Measurements from ENCODE around the gene ARHGAP33. TPM values are rescaled to one million over a fixed set of nuclear protein-coding genes. Genes with fewer than 3 reads are reported as not detected.

The ARHGAP33 gene
- total RNA-seq, 1 experiment from 2014 or later, result 39.6 TPM

DNA sequence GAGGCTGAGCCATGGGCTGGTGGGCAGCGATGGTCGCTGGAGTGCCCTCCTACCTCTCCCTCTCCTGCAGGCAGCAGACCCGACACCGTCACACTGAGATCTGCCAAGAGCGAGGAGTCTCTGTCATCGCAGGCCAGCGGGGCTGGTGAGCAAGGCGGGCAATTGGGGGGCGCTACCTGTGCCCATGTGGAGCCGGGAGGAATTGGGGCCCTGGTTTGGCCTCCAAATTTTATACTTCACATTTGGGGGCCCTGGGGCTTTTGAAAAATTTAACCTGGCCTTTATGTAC, 9.9 kb downstream of the ARHGAP33 start:
- no peak overlapping the region for H3K27ac ChIP-seq (ENCODE audit: low read depth, low read length, poor library complexity, severe bottlenecking)
- TF ChIP-seq, protein P1, sequence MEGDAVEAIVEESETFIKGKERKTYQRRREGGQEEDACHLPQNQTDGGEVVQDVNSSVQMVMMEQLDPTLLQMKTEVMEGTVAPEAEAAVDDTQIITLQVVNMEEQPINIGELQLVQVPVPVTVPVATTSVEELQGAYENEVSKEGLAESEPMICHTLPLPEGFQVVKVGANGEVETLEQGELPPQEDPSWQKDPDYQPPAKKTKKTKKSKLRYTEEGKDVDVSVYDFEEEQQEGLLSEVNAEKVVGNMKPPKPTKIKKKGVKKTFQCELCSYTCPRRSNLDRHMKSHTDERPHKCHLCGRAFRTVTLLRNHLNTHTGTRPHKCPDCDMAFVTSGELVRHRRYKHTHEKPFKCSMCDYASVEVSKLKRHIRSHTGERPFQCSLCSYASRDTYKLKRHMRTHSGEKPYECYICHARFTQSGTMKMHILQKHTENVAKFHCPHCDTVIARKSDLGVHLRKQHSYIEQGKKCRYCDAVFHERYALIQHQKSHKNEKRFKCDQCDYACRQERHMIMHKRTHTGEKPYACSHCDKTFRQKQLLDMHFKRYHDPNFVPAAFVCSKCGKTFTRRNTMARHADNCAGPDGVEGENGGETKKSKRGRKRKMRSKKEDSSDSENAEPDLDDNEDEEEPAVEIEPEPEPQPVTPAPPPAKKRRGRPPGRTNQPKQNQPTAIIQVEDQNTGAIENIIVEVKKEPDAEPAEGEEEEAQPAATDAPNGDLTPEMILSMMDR (conservative IDR thresholded peaks at IDR 0.05; ENCODE audit: low read depth, low read length), result no peak
- no peak for TF ChIP-seq EZH2 (IDR thresholded peaks at IDR 0.05; ENCODE audit: borderline replicate concordance, low read depth, low read length, poor library complexity, severe bottlenecking)
- no peak overlapping the region for H3K4me3 ChIP-seq (ENCODE audit: low read depth, low read length, poor library complexity, severe bottlenecking)
- POLR2A ChIA-PET (ENCODE audit: low non-redundant PET), result no interaction called here
- intact Hi-C loops (cut with micrococcal nuclease; ENCODE audit: unreplicated experiment), result no loop called here
- H3K27me3 ChIP-seq (replicated peaks; ENCODE audit: insufficient read depth, low read depth, low read length, poor library complexity), result no peaks in the 10 kb centered on the region
- no peaks in the 10 kb centered on the region for H3K4me1 ChIP-seq (ENCODE audit: insufficient read depth, low read length, poor library complexity, severe bottlenecking)
- H3K36me3 ChIP-seq (ENCODE audit: insufficient read depth, low read length, poor library complexity, severe bottlenecking), result peaks cover 14% of the 10 kb centered on the region
- no peak for DNase-seq (ENCODE audit: low spot score)
- no TSS peak for BruUV-seq (replicated peaks)
- H3K9me3 ChIP-seq (ENCODE audit: low read depth, low read length, poor library complexity, severe bottlenecking), result no peaks in the 10 kb centered on the region
- CTCF ChIA-PET, result no interaction called here

DNA sequence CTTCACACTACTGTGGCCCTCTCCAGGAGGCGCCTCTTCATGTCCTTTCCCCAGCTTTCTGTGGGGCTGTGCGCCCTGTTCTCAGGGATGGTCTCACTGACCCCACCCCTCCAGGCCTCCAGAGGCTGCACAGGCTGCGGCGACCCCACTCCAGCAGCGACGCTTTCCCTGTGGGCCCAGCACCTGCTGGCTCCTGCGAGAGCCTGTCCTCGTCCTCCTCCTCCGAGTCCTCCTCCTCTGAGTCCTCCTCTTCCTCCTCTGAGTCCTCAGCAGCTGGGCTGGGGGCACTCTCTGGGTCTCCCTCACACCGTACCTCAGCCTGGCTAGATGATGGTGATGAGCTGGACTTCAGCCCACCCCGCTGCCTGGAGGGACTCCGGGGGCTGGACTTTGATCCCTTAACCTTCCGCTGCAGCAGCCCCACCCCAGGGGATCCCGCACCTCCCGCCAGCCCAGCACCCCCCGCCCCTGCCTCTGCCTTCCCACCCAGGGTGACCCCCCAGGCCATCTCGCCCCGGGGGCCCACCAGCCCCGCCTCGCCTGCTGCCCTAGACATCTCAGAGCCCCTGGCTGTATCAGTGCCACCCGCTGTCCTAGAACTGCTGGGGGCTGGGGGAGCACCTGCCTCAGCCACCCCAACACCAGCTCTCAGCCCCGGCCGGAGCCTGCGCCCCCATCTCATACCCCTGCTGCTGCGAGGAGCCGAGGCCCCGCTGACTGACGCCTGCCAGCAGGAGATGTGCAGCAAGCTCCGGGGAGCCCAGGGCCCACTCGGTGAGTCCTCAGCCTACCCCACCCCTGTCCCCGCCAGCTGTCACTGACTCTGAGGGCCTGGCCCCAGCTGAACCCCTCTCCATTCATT, 11.2 kb downstream of the ARHGAP33 start:
- no peak for DNase-seq (ENCODE audit: low spot score)
- H3K4me3 ChIP-seq (ENCODE audit: low read depth, low read length, poor library complexity, severe bottlenecking), result no peak overlapping the region
- H3K27ac ChIP-seq (ENCODE audit: low read depth, low read length, poor library complexity, severe bottlenecking), result no peak overlapping the region
- intact Hi-C loops (cut with micrococcal nuclease; ENCODE audit: unreplicated experiment), result no loop called here
- no peaks in the 10 kb centered on the region for H3K27me3 ChIP-seq (replicated peaks; ENCODE audit: insufficient read depth, low read depth, low read length, poor library complexity)
- peaks cover 9% of the 10 kb centered on the region for H3K36me3 ChIP-seq (ENCODE audit: insufficient read depth, low read length, poor library complexity, severe bottlenecking)
- H3K9me3 ChIP-seq (ENCODE audit: low read depth, low read length, poor library complexity, severe bottlenecking), result no peaks in the 10 kb centered on the region
- ChIA-PET CTCF (interaction anchor here (0.5 kb wide), 1 partner anchor 13 kb away, joined by 3 read pairs; no protein-coding TSS in a partner anchor), POLR2A (ENCODE audit: low non-redundant PET) (interaction anchor here (0.6 kb wide), 1 partner anchor 17 kb away, joined by 11 read pairs; no protein-coding TSS in a partner anchor)
- no peaks in the 10 kb centered on the region for H3K4me1 ChIP-seq (ENCODE audit: insufficient read depth, low read length, poor library complexity, severe bottlenecking)
- TF ChIP-seq, protein P1 (conservative IDR thresholded peaks at IDR 0.05; ENCODE audit: low read depth, low read length), result no peak
- no peak for TF ChIP-seq EZH2 (IDR thresholded peaks at IDR 0.05; ENCODE audit: borderline replicate concordance, low read depth, low read length, poor library complexity, severe bottlenecking)
- BruUV-seq (replicated peaks), result no TSS peak

DNA sequence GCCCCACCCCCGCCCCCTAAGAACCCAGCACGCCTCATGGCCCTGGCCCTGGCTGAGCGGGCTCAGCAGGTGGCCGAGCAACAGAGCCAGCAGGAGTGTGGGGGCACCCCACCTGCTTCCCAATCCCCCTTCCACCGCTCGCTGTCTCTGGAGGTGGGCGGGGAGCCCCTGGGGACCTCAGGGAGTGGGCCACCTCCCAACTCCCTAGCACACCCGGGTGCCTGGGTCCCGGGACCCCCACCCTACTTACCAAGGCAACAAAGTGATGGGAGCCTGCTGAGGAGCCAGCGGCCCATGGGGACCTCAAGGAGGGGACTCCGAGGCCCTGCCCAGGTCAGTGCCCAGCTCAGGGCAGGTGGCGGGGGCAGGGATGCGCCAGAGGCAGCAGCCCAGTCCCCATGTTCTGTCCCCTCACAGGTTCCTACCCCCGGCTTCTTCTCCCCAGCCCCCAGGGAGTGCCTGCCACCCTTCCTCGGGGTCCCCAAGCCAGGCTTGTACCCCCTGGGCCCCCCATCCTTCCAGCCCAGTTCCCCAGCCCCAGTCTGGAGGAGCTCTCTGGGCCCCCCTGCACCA, 11.9 kb downstream of the ARHGAP33 start:
- Histone ChIP-seq H3K4me1 (ENCODE audit: insufficient read depth, low read length, poor library complexity, severe bottlenecking) (no peaks in the 10 kb centered on the region), H3K27me3 (replicated peaks; ENCODE audit: insufficient read depth, low read depth, low read length, poor library complexity) (no peaks in the 10 kb centered on the region), H3K36me3 (ENCODE audit: insufficient read depth, low read length, poor library complexity, severe bottlenecking) (peaks cover 8% of the 10 kb centered on the region), H3K27ac (ENCODE audit: low read depth, low read length, poor library complexity, severe bottlenecking) (no peak overlapping the region), H3K9me3 (ENCODE audit: low read depth, low read length, poor library complexity, severe bottlenecking) (no peaks in the 10 kb centered on the region), H3K4me3 (ENCODE audit: low read depth, low read length, poor library complexity, severe bottlenecking) (no peak overlapping the region)
- DNase-seq (ENCODE audit: low spot score), result no peak
- no TSS peak for BruUV-seq (replicated peaks)
- ChIA-PET POLR2A (ENCODE audit: low non-redundant PET) (no interaction called here), CTCF (no interaction called here)
- intact Hi-C loops (cut with micrococcal nuclease; ENCODE audit: unreplicated experiment), result no loop called here
- no peak for TF ChIP-seq EZH2 (IDR thresholded peaks at IDR 0.05; ENCODE audit: borderline replicate concordance, low read depth, low read length, poor library complexity, severe bottlenecking)
- TF ChIP-seq, protein P1 (conservative IDR thresholded peaks at IDR 0.05; ENCODE audit: low read depth, low read length), result no peak

Data from A673 (cell line).